Measurements from ENCODE around the gene NEUROD1.
"Not testable (repeated sequence)": the region's sequence is repeated elsewhere in the genome, so short reads cannot be mapped to it uniquely, and the experiment has no call there.

Gene NEUROD1

DNA sequence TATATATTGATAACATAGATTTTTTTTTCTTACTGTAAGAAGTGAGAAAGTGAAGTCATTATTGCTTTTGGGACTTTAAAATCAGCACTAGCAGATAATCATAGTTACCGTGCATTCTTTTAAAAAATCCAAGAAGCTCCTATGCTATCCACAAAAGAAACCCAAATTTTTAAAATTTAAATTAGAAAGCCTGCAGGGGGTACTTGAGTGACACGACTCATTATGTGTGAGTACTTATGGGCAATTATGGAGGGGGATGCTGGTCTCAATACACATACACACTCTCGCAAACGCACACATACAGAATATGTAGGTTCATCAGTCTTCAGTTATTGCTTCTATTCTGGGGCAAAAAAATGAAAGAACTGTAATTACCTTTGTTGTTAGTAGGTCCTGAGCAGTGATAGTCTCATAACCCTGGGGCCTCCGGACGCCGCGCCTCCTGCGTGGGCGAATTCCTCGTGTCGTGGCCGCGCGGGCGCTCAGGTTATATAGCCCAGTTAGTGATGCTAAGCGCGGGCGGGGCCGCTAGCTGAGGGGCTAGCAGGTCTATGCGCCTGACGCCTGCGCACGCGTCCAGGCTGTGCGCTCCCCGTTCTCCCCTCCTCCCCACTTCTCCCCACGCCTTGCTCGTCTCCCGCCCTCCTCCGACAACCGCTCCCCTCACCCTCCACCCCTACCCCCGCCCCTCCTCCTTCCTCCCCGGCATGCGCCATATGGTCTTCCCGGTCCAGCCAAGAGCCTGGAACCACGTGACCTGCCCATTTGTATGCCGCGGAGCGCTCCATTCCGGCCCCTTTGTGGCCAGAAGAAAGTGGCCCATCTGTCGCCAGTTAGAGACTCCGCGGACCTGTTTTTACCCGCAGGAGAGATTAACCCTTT lies at the start of gene NEUROD1:
TSS of gene NEUROD1 (minus strand) at position 463 of the 882 bp plus-strand sequence. CDS start 1,657 bp downstream, outside the sequence.
- peak in 4 of 56 donors; percentile 6 to 27 (median 10) for DNase-seq

DNA sequence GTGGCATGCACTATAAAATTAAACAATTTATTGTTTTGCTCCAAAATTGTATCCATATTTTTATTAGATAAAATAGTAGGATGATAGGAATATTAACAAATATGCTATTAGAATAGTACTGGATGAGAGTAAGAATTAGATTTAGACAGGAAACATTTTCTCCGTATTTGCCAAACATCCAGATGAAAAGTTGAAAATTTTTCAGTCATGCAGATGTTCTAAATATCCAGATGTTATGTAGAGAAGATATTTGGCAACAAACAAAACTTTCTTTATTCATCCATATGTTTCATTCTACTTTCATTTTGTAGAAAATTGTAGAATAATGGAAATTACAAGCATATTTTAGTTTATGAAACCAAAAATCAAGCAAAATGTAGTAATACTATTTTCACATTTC lies 45.2 kb upstream of the NEUROD1 start:
- DNase-seq: no peak

DNA sequence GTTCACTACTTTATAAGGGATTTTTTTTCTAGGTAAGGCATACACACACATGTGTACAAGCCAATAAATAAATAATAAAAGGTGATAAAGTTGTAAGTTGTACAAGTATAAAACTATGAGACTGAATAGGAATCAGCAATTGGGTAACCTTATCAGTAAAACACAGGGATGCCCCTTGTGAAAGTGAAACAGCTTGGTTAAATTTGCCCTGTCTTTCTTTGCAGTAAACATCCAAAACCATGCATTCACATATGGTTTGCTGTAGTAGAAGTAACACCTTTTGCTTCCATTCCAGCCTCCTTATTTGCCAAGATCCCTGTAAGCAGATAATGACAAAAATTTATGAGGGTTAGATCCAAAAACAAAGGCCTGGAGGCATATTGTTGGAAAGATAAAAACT lies 44.3 kb upstream of the NEUROD1 start:
- DNase-seq: no peak

DNA sequence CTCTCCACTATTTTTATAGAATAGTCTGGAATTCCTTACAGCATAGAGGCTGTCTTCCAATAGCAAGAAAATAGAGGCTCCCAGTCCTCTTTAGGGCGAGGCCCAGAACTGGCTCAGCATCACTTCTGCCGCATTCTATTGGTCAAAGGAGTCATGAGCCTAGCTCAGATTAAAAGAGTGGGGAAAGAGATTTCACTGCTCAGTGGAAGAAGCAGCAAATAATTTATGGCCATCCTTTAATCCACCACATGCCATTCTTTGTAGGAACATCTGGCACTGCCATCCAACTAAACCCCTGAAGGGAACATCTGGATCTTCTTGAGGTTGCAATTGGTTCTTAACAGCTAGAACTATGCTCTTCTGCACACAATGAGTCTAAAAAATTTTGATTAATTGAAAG lies 43.4 kb upstream of the NEUROD1 start:
- DNase-seq: no peak

DNA sequence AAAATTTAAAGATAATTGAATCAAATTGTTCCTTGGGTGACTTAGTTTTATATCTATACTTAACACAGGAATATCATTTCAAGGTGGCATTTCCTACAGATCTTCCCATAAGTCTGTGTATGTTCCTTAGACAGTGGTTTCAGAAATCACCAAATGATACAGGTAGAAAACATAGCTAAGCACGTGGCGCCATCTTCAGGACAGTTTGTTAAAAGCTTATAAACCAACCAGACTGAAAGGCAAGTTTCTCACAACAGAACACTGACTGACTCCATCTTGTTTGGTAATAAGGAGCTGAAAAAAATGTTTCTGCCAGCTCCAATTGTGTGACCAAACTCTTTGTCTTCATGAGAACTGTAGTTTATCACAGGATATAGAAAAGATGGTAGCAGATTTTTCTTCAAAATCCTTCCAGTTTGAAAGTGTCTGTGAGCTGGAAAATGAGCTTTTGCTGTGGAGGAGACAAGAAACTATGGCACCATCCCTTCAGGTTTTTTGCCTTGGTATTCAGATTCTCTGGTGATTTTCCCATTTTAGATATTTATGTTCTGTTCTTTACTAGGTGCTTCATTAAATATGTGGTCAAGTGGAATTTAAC lies 34.8 kb upstream of the NEUROD1 start:
- DNase-seq: peak in 45 of 56 donors; percentile 1 to 85 (median 34)

DNA sequence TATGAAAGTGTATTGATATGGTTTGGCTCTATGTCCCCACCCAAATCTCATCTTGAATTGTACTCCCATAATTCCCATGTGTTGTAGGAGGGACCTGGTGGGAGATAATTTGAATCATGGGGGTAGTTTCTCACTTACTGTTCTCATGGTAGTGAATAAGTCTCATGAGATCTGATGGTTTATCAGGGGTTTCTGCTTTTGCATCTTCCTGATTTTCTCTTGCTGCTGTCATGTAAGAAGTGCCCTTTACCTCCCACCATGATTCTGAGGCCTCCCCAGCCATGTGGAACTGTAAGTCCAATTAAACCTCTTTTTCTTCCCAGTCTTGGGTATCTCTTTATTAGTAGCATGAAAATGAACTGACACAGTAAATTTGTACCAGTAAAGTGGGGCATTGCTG lies 30.7 kb upstream of the NEUROD1 start:
- DNase-seq: not testable (repeated sequence)

DNA sequence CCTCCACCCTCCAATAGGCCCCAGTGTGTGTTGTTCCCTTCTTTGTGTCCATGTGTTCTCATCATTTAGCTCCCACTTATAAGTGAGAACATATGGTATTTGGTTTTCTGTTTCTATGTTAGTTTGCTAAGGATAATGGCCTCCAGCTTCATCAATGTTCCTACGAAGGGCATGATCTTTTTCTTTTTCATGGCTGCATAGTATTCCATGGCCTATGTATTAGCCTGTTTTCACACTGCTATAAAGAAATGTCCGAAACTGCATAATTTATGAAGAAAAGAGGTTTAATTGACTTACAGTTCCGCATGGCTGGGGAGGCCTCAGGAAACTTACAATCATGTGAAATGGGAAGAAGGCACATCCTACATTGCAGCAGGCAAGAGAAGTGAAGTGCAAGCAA lies 22.2 kb upstream of the NEUROD1 start:
- DNase-seq: not testable (repeated sequence)

DNA sequence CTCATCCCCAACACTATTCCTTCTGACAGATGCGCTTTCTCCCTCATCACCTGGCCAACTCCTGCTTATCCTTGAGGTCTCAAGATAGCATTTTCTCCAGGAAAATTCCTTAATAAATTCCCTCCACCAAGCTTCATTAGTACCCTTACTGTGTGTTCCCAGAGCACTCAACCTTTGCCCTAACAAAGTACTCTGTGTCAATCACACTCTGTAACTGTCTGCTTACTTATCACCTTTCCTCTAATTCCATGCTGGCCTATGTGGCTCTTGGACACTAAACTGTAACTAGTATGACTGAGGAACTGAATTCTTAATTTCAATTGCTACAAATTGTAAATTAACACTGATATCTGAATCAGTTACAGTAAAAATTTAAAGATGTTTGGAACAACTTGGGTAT lies 17.9 kb upstream of the NEUROD1 start:
- no peak for DNase-seq

DNA sequence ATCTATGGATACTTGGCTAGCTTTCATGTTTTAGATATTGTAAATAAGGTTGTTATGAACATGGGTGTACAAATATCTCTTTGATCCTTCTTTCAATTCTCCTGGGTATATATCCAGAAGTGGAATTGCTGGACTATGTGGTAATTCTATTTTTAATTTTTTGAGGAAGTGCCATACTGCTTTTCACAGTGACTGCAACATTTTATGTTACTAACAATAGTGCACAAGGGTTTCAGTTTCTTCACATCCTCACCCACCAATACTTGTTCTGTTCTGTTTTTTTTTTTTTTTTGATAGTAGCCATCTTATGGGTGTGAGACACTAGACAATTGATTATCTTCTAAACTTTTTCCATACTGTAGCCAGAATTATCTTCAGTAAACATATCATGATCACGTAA lies 17.3 kb upstream of the NEUROD1 start:
- no peak for DNase-seq

DNA sequence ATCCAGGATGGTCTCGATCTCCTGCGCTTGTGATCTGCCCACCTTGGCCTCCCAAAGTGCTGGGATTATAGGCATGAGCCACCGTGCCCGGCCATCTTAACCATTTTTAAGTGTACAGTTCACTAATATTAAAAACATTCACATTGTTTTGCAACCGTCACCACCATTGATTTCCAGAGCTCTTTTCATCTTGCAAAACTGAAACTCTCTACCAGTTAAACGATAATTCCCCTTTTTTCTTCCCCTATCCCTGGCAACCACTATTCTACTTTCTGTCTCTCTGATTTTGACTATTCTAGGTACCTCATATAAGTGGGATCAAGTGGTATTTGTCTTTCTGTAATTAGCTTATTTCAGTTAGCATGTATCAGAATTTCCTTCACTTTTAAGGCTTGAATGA lies 16.8 kb upstream of the NEUROD1 start:
- no peak for DNase-seq

DNA sequence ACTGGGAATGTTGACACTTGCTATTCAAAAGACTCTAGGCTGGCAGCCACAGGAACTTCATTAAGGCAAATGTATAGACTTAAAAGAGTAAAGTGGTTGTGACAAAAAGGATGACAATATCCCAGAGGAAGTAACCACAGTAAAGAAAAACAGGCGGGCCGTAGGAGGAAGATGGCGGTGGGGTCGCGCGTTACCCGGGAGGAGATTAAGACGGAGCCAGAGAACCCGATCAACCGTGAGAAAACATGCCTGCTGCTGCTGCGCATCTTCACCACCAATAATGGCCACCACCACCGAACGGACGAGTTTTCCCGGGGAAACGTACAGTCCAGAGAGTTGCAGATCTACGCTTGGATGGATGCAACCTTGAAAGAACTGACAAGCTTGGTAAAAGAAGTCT lies 14.0 kb upstream of the NEUROD1 start:
- no peak for DNase-seq

DNA sequence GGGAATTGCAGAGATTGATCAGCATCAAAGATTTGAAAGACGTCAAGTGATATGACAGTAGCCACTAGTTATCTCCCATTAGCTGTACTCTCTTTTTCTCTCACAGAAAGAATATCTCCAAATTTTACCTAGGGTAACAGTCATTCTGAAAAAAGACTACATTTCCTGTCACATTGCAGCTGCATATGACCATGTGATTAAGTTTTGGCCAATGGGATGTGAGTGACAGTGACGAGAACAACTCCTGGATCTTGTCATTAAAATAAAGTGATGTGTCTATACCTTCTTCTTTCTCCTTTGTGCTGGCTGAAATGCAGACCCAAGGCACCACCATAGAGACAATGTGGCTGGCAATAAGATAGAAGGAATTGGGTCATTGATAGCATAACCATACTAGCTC lies 10.5 kb upstream of the NEUROD1 start:
- DNase-seq: no peak

DNA sequence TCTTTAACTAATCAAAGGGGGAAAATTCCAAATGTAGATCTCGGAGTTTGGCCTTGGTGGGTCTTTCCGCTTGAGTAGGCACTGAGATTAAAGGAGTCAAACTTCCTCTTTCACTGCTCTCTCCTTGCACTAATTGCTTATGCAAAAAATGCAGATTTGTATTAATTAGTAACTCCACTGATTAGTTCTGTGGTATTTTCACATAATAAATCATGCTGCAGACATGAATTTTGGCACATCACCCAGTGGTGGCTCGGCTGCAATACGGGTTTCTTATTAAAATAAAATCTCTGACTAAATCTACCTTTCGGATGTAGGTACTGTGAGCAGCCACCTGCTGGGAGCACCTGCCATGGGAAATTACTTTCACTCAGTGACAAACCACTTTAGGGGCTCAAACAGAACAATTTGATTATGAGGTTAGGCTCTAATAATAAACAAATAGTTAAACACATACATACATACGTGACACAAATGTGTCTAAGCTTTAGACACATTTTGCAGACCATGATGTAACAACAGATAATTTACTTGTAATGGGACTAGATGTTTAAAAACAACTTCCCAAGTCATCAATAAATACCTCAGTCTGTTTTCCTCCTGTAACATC lies 6.4 kb upstream of the NEUROD1 start:
- no peak for DNase-seq

DNA sequence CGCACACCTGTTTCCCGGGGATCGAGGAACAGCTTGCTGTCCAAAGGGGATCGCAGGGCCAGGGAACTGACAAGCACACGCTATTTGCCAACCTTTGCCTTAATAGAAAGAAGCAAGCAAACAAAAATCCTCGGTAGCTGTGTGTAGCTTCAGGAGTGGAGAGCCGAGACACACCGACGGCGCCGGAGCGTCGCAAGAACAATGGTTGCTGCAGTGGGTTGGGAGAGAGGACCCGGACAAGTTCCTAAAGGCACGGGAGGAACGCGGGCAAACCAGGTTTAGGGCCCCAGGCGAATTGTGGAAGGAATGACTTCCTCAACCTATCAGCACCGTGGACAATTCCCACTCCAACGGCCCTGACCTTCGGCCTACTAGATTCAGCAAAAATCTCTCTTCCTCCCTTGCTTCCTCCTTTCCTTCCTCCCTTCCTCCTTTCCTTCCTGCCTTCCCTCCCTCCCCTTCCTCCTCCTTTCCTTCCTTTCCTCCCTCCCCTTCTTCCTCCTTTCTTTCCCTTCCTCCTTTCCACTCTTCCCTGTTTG lies 4.9 kb upstream of the NEUROD1 start:
- no peak for DNase-seq

DNA sequence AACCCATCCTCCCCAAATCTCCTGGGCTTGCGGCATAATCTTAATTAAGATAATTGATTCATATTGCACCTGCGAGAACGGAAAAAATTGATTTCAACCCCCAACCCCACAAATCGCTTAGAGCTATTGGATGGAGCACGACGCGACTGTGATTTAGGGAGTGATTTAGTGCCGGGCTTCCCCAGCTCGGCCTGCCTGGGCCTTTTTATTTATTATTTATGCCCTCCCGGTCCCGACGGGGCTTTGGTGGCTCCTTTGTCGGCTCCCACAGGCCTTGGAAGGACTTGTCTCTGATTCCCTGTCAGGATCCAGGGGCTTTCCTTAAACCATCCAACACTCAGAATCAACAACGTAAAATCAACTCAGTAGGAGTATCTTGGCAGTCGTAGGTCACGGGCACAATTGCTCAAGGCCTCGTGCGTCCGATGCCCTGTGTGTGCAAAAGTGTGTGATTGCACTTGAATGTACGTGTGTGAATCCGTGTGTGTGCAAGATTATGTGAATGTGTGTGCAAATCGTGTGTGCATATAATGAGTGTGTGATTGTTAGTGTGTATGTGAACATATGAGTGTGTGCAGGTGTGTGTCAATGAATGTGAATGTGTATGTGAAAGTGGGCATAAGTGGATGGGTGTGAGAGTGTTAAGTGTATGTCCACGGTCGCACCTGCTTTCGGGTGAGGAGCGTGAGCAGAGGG lies 4.3 kb upstream of the NEUROD1 start:
- DNase-seq: no peak

DNA sequence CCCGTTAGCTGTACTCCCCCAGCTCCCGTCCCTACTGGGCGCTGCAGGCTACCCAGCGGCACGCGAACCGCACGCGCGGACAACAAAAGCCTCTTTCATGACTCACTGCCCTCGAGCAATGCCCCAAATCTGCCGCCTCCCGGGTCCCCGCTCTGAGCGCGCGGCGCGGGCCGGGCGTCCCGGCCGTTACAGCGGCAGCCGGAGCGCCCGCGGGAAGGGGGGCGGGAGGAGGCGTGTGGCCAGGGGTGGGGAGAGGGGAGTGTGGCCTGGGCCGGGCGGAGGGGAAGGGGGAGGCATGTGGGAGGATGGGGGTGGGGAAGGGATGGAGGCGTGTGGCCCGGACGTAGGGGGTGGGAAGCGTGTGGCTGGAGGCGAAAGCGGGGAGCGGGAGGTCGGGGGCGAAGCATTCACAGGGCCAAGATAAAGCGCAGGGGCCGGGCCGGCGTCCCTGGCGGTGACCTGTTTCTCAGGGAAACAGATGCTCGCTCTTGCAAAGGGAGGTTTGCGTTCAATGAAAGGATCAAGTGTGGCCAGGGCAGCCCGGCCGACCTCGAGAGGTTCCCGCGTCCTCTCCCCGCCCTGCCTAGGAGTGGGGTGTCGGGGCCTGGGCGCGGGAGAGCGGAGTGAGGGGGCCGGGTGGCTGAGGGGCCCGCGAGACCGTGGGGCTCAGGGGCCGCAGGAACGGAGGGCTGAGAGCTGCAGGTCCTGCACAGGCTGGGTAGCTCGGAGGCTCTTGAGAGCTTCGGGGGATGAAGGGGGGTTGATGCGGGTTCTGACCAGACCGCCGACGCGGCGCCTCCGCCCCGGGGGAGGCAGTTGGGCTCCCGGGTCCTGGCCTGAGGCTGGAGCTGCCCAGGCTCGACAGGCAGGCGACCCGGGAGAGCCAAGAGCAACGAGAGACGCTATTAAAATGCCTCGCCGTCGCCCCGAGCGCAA lies 3.5 kb upstream of the NEUROD1 start:
- DNase-seq: peak in 2 of 56 donors; percentile 3 to 4

DNA sequence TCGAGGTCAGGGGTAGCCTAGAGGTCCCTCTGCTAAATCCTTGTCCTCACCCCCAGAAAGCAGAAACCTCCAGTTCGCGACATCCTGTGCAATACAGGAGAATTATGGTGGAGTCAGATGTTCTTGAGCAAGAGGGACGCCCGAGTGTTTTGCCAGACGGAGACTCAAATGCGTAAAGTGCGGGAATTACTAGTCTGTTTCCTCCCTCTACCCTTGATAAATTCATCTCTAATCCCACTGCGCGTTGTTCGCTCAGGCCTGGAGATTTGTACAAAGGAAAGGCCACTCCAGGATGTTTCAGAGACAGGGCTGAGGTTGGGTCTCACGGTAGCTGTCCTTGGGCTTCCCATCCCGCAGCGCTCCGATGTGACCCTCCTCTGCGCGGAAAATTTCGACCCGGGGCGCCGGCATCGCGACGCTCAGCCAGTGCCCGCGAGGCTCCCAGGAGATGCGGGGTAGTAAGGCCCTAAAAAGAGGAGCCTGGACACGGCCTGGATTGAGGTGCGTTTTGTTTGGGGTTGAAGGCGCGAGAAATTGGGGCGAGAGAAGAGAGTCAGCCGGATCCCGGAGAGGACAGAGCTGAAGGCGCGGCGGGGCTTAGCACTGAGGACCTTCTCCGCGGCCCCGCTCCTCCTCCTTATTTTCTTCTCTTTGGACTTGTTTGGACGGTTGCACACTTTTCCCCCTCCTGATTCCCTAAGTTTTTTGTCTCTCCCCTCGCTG lies 2.6 kb upstream of the NEUROD1 start:
- no peak for DNase-seq

DNA sequence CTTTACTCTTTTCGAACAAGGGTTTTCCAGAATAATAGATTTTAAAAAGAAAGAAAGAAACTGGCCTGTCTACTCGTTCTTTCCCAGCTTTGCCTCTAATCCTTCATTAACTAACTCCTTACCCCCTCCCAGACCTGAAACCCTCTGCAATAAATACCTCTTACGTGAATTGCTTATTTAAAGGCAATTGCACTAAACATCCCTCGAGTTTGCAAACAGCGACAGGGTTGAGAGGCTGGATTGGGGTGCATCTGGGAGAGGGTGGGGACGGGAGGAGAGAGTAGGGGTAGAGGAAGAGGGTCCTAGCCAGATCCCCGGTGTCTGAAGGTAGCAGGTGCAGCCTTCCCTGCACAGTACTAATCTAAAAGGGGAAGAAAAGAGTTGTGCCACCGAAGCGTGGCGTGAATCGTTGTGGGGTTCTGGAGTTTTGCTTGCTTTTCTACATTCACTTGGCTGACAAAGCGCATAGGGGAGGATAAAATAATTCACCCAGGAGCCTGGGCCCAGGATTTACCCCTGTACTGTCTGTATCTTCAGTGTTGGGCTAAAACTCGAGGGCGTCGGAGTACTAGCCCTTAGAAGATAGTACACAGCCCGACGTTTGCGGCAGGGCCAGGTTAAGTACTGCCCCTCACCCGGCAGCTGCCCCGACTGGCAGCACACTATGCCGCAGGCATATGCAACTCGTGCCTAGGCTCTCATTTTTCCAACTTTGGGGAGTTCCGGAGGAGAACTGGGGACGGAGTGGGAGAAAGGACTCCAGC lies 1.9 kb upstream of the NEUROD1 start:
- no peak for DNase-seq
